ENCODE data around the gene ADAM11. TPM values are rescaled to one million over a fixed set of nuclear protein-coding genes. Genes with fewer than 3 reads are reported as not detected.
A peak's percentile ranks its signal among the peaks of the same experiment; 100 is the strongest.
"Not testable (repeated sequence)": the region's sequence is repeated elsewhere in the genome, so short reads cannot be mapped to it uniquely, and the experiment has no call there.

ADAM11 gene
- total RNA-seq, 1 experiment from 2014 or later = 0.12 TPM

DNA sequence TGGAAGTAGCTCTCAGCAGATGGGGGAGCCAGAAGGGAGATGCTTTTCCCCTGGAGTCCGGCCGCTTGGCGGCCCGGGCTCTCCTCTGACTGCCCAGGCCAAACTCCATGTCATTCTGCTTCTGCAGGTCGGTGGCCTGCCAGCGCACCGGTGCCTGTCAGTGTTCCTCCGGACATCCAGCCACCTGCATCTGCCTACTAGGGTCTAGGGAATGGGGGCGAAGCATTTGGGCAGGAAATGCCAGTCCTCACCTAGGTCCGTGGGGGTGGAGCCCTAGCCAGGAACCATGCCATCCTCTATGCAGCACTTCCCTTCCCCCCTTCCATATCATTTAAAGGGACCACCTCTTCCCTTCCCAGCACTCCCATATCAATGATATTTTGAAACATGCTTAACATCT, 37.1 kb downstream of the ADAM11 start:
- DNase-seq (ENCODE audit: low read depth) = no peak

DNA sequence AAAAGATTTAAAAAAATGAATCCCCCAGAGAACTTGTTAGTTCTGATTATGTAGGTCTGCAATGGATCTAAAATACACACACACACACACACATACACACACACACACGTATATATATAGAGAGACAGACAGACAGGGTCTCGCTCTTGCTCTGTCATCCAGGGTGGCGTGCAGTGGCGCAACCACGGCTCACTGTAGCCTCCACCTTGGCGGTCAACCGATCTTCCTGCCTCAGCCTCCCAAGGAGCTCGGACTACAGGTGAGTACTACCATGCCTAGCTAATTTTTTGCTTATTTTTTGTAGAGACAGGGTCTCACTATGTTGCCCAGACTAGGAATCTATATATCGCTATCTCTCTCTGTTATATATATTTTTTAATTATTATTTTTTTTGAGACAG, 37.9 kb downstream of the ADAM11 start:
- DNase-seq (ENCODE audit: low read depth) = no peak

DNA sequence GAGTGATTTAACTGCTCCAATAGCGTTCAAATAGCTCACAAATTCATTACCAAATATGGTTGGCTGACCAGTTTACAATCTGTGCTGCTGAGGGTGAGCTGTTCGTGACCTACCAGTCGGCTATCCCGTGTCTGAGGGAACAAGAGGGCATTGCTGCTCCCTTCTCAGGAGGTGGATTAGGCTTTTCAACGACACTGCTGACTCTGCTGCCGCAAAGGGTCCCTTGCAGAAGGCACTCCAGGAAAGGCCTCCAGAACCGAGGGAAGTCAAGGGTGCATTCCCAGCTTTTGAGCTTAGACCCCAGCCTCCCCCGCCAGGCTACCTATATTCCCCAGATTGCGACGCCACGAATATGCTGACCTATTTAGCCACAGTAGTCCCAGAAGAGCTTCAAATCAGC, 39.0 kb downstream of the ADAM11 start:
- DNase-seq (ENCODE audit: low read depth) = no peak

DNA sequence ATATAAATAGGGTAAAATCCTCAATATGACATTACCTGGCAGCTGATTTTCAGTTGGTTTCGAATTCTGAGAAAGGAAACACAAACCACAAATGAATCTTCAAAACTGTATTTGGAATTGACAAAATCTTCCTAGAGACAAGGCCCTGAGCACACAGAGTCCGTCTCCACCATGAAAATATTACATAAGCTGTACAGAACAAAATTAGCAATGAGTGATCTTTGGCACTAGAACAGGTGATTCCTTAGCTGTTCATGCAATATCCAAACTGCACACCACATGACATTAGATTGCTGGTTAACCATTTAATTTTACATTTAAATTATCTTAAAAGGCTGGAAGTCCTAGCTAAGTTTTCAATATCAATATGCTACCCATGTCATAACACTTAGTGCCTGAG, 39.6 kb downstream of the ADAM11 start:
- DNase-seq (ENCODE audit: low read depth) = no peak

DNA sequence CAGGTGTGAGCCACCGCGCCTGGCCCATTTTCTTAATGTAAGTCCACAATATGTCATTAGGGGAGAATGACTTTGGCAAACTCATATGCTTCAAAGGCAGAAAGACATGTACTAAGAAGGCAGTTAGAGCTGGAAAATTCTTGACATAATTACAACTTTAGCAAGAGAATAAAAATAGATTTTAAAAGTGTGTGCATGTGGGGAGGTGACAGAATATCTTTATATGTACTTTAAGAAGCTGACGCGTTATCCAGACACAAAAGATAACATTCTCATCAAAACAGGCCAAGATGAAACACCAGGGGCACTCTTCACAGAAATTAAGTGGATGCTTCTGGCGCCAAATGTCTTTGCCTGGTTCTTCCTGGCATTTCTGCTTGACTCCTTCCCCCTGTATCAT, 43.1 kb downstream of the ADAM11 start:
- DNase-seq (ENCODE audit: low read depth) = no peak

DNA sequence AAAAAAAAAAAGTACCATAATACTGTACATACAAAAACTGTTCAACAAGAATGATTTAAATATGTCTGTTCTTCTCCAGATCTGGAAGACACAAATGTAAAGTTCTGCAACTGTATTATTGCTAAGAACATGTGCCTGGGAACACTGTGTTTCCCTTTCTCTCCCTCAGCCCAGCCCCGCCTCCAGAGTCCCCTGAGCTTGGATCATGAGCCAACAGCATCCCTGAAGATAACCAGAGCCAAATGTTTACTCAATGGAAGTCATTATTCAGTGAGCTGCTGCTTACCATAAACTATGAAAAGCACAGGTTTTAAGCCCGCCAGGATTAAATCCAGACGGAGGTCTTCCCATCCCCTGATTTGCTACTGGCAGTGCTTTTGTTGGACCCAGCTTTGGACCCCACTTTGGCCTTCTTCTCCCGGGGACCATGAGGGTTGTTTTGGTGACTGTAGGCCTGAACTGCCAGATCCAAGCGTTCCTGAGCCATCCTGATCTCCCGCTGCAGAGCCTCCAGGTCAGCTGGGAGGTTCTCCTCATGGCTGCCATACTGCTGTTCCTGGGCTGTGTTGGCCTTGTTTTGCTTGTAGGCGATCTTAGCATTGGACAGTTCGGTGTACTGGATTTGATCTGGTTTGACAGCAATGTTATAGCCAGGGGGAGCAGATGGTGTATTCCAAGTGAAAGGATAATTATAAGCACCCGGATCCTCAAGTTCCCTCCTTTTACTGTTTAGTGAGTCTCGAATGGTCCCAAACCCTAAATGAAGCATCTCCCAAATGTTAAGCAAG, 45.7 kb downstream of the ADAM11 start:
- no peak for DNase-seq (ENCODE audit: low read depth)

DNA sequence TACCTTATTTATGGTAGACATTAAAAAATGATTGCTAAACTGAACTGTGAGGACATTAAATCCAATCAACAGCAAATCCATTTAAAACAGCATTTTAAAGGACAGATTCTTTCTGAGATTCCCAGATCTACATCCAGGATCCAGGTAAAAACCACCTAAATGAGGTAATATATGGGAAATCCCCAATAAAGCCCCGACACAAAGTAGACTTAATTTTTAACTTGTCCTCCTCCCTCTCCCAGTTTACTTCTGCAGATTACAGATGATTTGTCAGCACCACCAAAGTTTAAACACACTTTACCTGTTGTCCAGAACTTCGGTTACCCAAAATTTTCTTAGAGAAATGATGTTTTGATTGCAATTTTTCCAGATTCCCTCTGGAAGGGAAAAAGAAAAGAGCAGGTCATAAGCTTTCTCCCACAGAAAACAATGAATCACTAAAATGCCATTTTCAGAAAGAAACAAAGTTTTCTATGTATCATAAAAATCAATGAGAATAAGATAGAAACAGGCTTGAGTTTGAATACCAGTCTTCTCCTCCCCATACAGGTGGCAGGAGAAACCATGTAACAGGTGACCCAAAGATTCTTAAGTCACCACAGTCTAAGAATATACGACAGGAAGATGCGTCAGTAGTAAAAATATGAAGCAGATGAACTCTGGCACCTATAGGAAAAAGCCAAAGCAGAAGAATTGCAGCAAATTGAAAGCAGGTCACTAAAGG, 48.5 kb downstream of the ADAM11 start:
- DNase-seq (ENCODE audit: low read depth) = no peak

DNA sequence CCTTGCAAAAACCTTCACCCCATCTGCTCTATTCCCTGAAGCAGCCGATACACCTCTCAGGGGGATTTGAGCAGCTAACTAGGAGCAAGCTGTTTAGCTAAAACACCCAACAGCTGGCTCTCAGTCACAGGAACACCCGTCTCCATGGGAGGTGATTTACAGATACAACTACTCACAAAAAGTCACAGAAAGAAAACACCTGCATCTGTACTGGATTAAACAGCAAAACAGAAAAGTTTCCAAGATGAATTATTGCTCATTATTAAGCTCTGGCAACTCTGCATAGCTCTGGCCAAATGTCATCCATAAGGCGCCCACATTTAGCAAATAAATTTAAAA, 49.0 kb downstream of the ADAM11 start:
- no peak for DNase-seq (ENCODE audit: low read depth)

DNA sequence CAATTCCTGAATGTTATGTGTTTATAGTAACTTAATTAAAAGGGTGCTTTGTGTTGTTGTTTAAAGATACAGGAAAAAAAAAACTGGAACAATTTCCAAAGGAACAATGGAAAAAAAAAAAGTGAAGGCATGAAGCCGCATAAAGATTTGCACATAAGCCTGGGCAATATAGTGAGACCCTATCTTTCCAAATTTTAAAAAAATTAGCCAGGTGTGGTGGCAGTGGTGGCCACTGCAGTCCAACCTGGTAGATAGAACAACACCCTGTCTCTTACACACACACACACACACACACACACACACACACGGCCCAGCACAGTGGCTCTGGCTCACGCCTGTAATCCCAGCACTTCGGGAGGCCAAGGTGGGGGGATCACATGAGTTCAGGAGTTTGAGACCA, 49.4 kb downstream of the ADAM11 start:
- DNase-seq (ENCODE audit: low read depth) = no peak

DNA sequence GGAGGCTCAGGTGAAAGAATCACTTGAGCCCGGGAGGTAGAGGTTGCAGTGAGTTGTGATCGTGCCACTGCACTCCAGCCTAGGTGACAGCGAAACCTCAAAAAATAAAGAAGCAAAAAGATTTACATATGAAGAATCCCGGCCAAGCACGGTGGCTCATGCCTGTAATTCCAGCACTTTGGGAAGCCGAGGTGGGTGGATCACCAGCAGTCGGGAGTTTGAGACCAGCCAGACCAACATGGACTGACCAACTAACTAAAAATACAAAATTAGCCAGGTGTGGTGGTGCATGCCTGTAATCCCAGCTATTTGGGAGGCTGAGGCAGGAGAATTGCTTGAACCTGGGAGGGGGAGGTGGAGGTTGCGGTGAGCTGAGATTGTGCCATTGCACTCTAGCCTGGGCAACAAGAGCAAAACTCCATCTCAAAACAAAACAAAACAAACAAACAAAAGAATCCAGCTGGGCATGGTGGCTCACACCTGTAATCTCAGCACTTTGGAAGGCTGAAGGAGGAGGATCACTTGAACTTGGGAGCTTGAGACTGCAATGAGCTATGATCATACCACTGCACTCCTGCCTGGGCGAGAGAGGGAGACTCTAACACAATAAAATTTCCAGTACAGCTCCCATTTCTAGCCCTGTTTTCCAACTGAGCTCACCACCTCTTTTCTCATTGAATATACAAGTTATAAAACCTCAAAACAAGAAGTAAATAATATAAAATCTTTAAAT, 50.0 kb downstream of the ADAM11 start:
- DNase-seq (ENCODE audit: low read depth) = not testable (repeated sequence)

DNA sequence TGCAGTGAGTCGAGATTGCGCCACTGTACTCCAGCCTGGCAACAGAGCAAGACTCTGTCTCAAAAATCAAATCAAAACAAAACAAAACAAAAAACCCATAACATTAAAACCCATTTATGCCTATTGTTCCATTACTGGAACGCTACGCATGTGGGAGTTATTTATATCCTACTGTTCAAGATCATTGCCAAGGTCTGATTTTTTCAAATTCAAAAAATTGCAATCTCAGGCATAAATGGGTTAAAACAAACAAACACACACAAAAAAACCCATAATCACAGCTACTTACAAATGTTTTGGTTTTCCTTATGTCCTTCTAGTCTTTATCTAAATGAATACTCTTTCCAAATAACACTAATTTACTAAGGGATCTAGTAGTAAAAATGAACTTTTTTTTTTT, 53.5 kb downstream of the ADAM11 start:
- no peak for DNase-seq (ENCODE audit: low read depth)

DNA sequence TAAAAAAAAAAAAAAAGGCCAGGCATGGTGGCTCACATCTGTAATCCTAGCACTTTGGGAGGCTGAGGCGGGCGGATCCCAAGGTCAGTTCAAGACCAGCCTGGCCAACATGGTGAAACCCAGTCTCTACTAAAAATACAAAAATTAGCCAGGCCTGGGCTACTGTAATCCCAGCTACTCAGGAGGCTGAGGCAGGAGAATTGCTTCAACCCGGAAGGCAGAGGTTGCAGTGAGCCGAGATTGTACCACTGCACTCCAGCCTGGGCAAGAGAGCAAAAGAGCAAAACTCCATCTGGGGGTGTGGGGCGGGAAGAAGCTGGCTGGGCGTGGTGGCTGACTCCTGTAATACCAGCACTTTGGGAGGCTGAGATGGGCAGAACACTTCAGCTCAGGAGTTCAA, 59.7 kb downstream of the ADAM11 start:
- DNase-seq (ENCODE audit: low read depth) = not testable (repeated sequence)

DNA sequence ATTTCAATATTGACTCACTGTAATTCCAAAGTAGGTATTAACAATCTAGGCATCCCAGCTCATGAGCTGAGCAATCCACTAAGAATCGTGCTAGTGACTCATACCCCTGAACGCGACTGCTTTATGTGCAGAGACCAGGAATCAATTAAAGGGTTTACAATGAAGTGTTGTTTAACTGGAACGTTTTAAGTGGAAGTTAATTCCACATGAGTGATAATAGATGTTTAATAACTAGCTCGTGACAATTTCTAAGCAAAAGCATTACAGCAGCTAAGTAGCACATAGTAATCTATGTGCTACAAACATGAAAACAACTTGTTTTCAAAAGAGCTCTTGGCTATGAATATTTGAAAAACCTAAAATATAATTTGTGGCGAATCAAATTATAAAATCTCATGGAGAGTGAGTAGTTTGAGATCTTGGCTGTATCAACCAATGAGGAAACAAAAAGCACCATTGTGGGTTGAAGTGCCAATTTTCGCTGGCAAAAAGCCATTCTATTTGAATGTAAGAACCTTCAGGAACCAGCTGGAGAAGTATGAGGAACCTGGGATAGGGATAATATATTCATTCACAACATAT, 61.9 kb downstream of the ADAM11 start:
- DNase-seq (ENCODE audit: low read depth) = peak; percentile 88

DNA sequence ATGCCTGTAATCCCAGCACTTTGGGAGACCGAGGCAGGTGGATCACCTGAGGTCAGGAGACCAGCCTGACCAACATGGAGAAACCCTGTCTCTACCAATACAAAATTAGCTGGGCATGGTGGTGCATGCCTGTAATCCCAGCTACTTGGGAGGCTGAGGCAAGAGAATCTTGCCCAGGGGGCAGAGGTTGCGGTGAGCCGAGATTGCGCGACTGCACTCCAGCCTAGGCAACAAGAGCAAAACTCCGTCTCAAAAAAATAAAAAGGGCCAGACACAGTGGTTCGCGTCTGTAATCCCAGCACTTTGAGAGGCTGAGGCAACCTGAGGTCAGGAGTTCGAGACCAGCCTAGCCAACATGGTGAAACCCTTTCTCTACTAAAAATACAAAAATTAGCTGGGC, 66.4 kb downstream of the ADAM11 start:
- DNase-seq (ENCODE audit: low read depth) = not testable (repeated sequence)

DNA sequence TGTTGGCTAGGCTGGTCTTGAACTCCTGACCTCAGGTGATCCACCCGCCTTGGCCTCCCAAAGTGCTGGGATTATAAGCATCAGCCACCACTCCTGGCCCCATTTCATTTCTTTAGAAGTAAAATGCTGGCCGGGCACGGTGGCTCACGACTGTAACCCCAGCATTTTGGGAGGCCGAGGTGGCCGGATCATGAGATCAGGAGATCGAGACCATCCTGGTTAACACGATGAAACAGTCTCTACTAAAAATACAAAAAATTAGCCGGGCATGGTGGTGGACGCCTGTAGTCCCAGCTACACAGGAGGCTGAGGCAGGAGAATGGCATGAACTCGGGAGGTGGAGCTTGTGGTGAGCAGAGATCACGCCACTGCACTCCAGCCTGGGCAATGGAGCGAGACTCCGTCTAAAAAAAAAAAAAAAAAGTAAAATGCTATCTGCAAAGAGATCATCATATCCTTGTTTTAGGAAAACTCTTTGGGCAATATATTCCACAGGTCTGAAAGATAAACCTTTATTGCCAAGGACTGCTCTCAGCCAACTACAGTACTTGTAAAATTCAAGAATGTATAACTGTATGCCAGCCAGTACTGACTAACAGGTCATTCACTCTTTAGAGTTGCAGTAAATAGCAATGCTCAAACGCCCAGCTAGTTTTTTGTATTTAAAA, 67.5 kb downstream of the ADAM11 start:
- DNase-seq (ENCODE audit: low read depth) = peak; percentile 51

DNA sequence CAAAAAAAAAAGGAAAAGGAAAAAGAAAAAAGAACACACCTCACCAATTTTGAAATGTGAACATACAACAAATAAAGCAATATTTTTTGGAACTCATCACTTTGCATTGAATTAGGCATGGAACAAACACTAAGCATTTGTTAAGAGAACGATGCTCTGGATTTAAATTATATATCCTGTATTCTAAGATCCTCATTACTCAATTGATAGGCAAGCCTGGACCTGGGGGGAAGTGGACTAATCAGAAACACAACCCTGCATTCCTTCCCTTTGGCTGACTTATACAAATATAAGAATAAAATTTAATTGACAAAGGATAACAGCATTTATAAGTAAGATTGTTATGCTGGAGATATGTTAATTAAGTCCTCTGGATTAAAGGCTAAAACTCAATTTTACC, 69.1 kb downstream of the ADAM11 start:
- no peak for DNase-seq (ENCODE audit: low read depth)

DNA sequence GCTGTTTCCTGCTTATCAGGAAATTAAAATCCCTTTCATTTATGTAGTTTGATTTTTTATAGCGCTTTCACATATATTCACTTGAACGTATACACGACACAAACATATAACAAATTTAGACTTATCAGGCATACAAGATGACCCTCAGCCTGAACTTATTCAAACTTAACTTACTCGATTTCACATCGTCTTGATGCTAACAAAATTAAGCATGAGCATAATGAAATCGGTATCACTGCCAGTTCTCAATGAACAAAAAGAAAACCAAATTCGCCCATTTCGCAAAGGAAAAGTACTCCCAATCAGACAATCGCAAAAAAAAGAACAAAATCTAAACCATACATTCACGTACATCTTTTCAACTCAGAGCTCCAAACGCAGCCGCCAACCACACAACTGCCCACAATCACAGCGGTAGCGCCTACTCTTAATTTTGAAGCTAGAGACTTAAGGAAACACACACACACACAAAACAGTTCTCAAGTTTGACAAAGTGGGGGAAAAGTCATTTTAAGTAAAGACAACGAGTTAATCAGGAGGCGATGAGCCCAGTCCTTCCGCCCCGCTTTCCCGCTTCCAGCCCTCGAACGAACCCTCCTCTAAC, 70.2 kb downstream of the ADAM11 start:
- no peak for DNase-seq (ENCODE audit: low read depth)

DNA sequence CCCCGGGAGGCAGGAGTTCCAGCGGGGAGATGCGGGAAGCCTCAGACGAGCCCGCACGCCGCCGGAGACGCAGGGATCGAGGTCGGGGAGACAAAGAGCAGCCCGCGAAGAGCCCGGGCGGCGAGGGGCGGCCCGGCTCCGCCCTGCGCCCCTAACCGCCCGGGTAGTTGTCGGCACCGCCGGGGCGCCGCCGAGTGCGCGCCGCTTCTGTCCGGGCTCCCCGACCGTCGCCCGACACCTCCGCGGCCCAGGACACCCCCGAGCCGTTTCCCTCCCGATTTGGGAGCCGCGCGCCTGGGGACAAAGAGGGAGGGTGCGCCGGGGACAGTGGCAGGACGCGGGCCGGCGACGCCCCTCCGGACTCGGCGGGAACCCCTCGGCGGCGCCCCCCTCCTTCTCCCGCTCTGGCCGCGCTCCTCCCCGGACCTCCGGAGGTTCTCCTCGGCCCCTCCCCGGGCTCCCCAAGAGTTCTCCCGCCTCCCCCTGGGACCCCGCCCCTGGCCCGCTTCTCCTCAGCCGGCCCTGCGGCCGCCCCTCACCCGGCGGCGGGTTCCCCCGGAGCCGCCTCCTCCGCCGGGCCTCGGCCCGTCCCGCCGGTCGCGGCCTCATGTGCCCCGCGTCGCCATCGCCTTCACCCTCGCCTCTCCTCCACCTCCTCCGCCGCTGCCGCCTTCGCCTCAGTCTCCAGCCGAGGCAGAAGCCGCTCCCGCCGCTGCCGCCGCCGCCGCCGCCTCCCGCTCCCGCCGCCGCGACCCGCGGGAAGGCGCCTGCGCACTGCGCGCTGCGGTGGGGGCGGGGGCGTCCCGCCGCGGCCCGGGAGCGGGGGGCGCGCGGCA, 71.0 kb downstream of the ADAM11 start, which contains the start of gene GJC1:
GJC1 (minus strand) TSS at position 765 of the 836 bp plus-strand sequence. CDS start 24,470 bp downstream, outside the sequence.
- DNase-seq (ENCODE audit: low read depth) = peak; percentile 61

DNA sequence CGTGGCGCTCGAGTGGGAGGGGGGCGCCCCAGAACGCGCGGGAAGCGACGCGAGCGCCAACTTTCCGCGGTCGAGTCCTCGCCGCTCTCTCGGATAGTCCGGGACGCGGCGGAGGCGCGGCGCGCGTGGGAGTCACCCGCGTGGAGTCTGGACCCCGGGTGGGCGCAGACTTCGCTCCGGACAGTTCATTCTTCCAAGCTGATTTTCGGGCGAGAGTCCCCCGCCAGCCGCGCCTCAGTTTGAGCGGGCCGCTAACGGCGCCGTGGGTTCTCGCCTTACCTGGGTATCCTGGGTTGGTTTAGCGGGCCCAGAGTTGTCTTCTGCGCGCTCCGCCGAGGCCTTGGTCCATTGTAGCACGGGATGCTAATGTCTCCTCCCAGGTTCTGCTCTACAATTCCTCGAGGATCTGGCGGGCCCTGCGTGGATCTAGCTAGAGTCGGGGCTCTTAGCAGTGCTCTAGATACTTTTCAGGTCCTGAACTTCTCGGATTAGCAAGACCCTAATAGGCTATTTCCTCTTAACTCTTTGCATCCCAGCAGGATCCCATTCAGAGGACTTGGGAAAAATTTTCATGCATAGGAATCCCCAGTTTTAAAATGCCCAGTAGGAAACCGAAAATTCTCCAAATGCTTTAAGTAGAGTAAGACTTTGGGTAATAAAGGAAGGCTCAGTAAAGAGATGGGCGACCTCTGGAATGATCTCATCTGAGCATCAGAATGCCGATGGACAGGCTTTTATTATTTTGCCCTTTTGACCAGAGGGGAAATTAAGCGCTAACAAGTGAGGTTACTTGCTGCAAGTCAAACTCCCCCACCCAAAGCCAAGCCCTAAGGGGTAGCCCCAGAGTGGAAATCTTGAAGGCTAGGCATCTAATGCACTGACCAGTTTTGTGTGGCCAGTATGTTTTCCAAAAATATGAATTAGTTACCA, 71.8 kb downstream of the ADAM11 start:
- DNase-seq (ENCODE audit: low read depth) = peak; percentile 29
